ENCODE measurements around the gene SAMSN1. TPM values are rescaled to one million over a fixed set of nuclear protein-coding genes. Genes with fewer than 3 reads are reported as not detected.

SAMSN1 gene
- total and polyA plus RNA-seq, 8 donors = 1.6 to 21.6 (median 11.1) TPM; not detected in 1

DNA sequence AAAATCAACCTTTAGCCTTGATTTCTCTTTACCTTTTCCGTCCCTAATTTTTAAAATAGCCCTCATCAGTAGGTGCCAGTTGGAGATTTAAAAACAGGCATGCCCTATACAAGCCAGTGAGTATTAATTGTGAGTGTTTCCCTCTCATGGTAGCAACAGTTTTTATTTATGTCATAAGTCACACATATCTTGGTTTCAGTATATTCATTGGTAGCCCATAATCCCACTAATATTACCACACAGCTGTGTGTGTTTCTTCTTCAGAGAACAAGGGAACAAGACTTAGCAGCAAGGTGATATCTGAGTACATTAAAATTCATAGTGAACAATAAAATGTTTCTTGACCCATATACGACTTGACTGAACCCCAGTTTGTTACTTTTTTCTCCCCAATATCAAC lies 94.6 kb downstream of the SAMSN1 start:
- no peak for DNase-seq
- H3K4me1 ChIP-seq = no peaks in the 10 kb centered on the region
- intact Hi-C loops (cut with DNase I; ENCODE audit: low total_unique reads) = no loop called here
- H3K27me3 ChIP-seq = no peaks in the 10 kb centered on the region
- 64 to 76% (median 70%) methylated on average over 2 of the region's 2 CpGs for WGBS, 5 donors
- no peaks in the 10 kb centered on the region for H3K9me3 ChIP-seq
- no peaks in the 10 kb centered on the region for H3K36me3 ChIP-seq
- H3K27ac ChIP-seq = no peak overlapping the region
- H3K4me3 ChIP-seq = no peak overlapping the region
- TF ChIP-seq, protein P1, sequence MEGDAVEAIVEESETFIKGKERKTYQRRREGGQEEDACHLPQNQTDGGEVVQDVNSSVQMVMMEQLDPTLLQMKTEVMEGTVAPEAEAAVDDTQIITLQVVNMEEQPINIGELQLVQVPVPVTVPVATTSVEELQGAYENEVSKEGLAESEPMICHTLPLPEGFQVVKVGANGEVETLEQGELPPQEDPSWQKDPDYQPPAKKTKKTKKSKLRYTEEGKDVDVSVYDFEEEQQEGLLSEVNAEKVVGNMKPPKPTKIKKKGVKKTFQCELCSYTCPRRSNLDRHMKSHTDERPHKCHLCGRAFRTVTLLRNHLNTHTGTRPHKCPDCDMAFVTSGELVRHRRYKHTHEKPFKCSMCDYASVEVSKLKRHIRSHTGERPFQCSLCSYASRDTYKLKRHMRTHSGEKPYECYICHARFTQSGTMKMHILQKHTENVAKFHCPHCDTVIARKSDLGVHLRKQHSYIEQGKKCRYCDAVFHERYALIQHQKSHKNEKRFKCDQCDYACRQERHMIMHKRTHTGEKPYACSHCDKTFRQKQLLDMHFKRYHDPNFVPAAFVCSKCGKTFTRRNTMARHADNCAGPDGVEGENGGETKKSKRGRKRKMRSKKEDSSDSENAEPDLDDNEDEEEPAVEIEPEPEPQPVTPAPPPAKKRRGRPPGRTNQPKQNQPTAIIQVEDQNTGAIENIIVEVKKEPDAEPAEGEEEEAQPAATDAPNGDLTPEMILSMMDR (IDR thresholded peaks at IDR 0.05) = no peak
- TF ChIP-seq POLR2A (IDR thresholded peaks at IDR 0.05) (no peak), POLR2AphosphoS5 (IDR thresholded peaks at IDR 0.05) (no peak), EP300 (IDR thresholded peaks at IDR 0.05) (no peak)

DNA sequence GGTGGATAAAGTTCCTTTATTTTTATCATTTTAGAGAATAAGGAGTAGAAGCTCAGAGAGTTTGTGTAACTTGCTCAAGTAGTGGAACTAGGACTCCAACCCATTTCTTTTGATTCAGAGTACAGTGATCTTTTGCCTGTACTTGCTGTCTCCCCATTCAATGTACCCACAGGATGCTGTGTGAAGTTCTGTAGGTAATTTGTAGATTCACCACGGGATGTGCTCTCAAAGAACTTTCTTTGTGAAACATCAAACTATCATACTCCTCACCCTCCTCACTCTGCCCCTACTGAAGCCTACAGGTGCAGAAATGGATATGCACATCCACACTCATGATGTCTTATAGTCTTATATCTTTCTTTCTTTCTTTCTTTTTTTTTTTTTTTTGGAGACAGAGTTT lies 97.3 kb downstream of the SAMSN1 start:
- 87 to 95% (median 90%) methylated on average over 1 of the region's 1 CpG for WGBS, 5 donors
- no peak overlapping the region for H3K27ac ChIP-seq
- TF ChIP-seq, protein P1 (IDR thresholded peaks at IDR 0.05) = no peak
- TF ChIP-seq EP300 (IDR thresholded peaks at IDR 0.05) (no peak), POLR2AphosphoS5 (IDR thresholded peaks at IDR 0.05) (no peak), POLR2A (IDR thresholded peaks at IDR 0.05) (no peak)
- H3K4me1 ChIP-seq = no peaks in the 10 kb centered on the region
- H3K4me3 ChIP-seq = no peak overlapping the region
- intact Hi-C loops (cut with DNase I; ENCODE audit: low total_unique reads) = no loop called here
- H3K27me3 ChIP-seq = no peaks in the 10 kb centered on the region
- no peak for DNase-seq
- H3K36me3 ChIP-seq = no peaks in the 10 kb centered on the region
- no peaks in the 10 kb centered on the region for H3K9me3 ChIP-seq

DNA sequence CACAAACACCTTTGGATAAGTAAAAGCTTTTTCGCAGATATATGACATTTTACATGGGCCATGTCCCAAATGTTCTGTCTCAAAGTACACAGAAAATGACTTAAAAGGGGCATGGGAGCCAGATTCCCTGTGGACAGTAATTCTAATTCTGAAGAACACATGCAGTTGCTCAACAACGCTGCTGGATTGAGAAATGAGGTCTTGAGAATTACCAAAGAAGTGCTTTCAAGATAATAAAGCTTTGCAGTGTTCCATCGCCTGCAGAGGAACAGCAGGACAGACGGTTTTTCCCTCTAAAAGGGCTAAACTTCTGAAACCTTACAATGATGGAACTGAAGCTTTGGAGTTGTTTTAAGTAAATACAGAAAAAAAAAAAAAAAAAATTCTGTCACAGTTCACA lies 107.9 kb downstream of the SAMSN1 start:
- H3K36me3 ChIP-seq = no peaks in the 10 kb centered on the region
- TF ChIP-seq POLR2AphosphoS5 (IDR thresholded peaks at IDR 0.05) (no peak), EP300 (IDR thresholded peaks at IDR 0.05) (no peak), POLR2A (IDR thresholded peaks at IDR 0.05) (no peak)
- TF ChIP-seq, protein P1 (IDR thresholded peaks at IDR 0.05) = no peak
- H3K9me3 ChIP-seq = peaks cover 0 to 9% (median 0%) of the 10 kb centered on the region in 4 donors
- DNase-seq = no peak
- H3K27ac ChIP-seq = no peak overlapping the region
- H3K4me1 ChIP-seq = no peaks in the 10 kb centered on the region
- WGBS, 5 donors = 55 to 76% (median 72%) methylated on average over 4 of the region's 4 CpGs
- intact Hi-C loops (cut with DNase I; ENCODE audit: low total_unique reads) = no loop called here
- H3K27me3 ChIP-seq = no peaks in the 10 kb centered on the region
- H3K4me3 ChIP-seq = no peak overlapping the region

DNA sequence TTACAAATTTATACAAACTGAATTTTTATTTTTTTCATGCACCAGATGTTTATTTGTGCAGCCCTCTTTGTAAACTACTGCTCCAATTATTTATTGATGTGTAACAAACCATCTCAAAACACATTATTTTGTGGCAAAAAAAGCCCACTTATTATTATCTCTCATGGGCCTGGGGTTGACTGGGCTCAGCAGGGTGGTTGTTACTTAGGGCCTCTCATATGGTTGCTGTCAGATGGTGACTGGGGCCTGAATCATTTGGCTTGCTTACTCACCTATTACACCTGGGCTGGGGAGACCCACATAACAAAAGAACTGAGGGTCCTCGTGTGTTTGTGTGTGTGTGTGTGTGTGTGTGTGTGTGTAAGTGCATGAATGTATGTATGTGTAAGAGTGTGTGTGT lies 110.7 kb downstream of the SAMSN1 start:
- no peaks in the 10 kb centered on the region for H3K4me1 ChIP-seq
- intact Hi-C loops (cut with DNase I; ENCODE audit: low total_unique reads) = no loop called here
- DNase-seq = no peak
- no peaks in the 10 kb centered on the region for H3K27me3 ChIP-seq
- WGBS, 5 donors = 36 to 82% (median 73%) methylated on average over 1 of the region's 1 CpG
- H3K4me3 ChIP-seq = no peak overlapping the region
- H3K9me3 ChIP-seq = peaks cover 0 to 9% (median 0%) of the 10 kb centered on the region in 4 donors
- H3K27ac ChIP-seq = no peak overlapping the region
- H3K36me3 ChIP-seq = no peaks in the 10 kb centered on the region
- TF ChIP-seq, protein P1 (IDR thresholded peaks at IDR 0.05) = no peak
- no peak for TF ChIP-seq EP300 (IDR thresholded peaks at IDR 0.05)
- TF ChIP-seq POLR2AphosphoS5 (IDR thresholded peaks at IDR 0.05) = no peak
- no peak for TF ChIP-seq POLR2A (IDR thresholded peaks at IDR 0.05)

Other genes with a start within 250 kb of the SAMSN1 start
- gene HSPA13, start 163.2 kb downstream of the SAMSN1 start, total RNA-seq = 10 to 100 TPM in 3 of 5 donors, 1 to 10 TPM in 1, under 1 TPM in 1; 0.58 to 47.7 (median 10.7) TPM
- gene HSPA13, start 163.2 kb downstream of the SAMSN1 start, polyA plus RNA-seq = 1 to 10 TPM; 2.9 to 5.6 (median 4.7) TPM

All from stomach (tissue), 9 donors.